Stimulated activated CD4-positive, alpha-beta T cell treated with anti-CD3 and anti-CD28 coated beads, Interleukin-4, amount 100 ng/mL, for 24 hours (primary cell): Measurements from ENCODE around the gene REXO4.
"Not testable (repeated sequence)": the region's sequence is repeated elsewhere in the genome, so short reads cannot be mapped to it uniquely, and the experiment has no call there.

Experiments
- DNase-seq: peaks from one replicate; pipeline ENCODE4 v3.0.0-alpha.2; 2020

Gene REXO4

GRCh38 chr9:133386338-133386737 lies 31.5 kb downstream of the REXO4 start:
- no peak for DNase-seq

DNA sequence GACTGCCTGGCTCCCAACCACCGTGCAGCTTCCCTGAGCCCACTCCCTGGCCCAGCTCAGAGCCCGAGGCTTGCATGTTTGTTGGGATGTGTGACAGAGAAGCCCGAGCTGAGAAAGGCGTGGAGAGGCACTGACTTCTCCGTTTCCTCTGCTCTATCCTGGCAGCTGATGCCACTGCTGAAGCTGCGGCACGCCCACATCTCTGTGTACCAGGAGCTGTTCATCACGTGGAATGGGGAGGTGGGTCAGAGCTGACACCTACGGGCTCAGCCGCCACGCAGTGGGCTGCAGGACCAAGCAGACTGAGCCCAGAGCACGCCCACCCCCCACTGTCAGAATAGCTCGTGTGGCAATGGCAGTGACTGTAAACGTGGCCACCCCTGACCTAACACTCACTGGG lies 32.4 kb downstream of the REXO4 start:
- no peak for DNase-seq

DNA sequence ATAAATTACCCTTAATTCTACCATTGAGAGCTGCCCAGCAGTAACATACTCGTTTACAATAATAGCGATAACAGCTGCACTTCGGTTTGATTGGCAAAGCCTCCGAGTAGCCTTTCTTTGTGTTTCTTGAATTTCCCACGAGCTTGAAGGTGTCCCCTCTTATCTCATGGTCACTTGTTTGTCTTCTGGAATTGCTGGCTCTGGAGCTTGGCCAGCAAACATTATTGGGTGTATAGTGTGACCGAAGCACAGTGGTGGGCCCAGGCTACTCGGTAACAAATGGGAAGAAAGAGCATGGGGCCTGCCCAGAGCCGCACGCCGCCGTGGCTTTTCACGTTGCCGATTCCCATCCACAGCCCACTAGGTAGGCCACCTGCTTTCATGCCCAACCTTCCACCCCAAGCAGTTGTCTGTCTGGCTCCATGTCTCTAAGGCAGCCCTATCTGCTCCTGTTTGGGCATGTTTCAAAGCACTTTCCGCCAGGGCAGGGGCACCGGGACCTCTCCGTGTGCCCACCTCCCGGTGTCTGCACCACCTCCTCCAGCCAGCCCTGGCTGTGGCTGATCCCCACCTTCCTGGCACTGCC lies 33.0 kb downstream of the REXO4 start:
- DNase-seq, result no peak

- DNase-seq, result no peak
These were observed 34.4 kb downstream of the REXO4 start for GRCh38 chr9:133383438-133383837.

DNA sequence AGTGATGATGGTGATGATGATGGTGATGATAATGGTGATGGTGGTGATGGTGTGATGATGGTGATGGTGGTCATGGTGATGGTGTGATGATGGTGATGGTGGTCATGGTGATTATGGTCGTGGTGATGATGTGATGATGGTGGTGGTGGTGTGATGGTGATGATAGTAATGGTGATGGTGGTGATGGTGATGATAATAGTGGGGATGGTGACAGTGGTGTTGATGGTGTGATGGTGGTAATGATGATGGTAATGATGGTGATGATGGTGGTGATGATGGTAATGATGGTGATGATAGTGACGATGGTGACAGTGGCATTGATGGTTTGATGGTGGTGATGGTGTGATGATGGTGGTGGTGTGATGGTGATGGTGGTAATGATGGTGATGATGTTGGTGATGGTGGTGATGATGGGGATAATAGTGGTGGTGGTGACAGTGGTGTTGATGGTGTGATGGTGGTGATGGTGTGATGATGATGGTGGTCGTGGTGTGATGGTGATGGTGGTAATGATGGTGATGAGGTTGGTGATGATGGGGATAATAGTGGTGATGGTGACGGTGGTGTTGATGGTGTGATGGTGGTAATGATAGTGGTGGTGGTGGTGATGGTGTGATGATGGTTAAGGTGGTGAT lies 35.2 kb downstream of the REXO4 start:
- no peak for DNase-seq

GRCh38 chr9:133380734-133381133 lies 37.1 kb downstream of the REXO4 start:
- no peak for DNase-seq

- no peak for DNase-seq
These were observed 38.4 kb downstream of the REXO4 start for GRCh38 chr9:133379153-133380086.

- DNase-seq, result no peak
These were observed 39.3 kb downstream of the REXO4 start for GRCh38 chr9:133378408-133378962.

DNA sequence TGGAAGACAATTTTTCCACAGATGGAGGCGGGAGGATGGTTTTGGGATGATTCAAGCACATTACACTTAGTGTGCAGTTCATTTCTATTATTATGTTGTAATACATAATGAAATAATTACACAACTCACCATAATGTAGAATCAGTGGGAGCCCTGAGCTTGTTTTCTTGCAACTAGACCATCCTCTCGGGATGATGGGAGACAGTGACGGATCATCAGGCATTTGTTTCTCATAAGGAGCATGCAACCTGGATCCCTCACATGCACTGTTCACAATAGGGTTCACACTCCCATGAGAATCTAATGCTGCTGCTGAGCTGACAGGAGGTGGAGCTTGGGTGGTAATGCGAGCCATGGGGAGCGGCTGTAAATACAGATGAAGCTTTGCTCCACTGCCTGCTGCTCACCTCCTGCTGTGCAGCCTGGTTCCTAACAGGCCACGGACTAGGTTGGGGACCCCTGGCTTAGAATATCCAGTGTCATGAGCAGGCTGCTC lies 40.0 kb downstream of the REXO4 start:
- DNase-seq, result no peak

- DNase-seq, result not testable (repeated sequence)
These were observed 40.5 kb downstream of the REXO4 start for GRCh38 chr9:133377280-133377679.

DNA sequence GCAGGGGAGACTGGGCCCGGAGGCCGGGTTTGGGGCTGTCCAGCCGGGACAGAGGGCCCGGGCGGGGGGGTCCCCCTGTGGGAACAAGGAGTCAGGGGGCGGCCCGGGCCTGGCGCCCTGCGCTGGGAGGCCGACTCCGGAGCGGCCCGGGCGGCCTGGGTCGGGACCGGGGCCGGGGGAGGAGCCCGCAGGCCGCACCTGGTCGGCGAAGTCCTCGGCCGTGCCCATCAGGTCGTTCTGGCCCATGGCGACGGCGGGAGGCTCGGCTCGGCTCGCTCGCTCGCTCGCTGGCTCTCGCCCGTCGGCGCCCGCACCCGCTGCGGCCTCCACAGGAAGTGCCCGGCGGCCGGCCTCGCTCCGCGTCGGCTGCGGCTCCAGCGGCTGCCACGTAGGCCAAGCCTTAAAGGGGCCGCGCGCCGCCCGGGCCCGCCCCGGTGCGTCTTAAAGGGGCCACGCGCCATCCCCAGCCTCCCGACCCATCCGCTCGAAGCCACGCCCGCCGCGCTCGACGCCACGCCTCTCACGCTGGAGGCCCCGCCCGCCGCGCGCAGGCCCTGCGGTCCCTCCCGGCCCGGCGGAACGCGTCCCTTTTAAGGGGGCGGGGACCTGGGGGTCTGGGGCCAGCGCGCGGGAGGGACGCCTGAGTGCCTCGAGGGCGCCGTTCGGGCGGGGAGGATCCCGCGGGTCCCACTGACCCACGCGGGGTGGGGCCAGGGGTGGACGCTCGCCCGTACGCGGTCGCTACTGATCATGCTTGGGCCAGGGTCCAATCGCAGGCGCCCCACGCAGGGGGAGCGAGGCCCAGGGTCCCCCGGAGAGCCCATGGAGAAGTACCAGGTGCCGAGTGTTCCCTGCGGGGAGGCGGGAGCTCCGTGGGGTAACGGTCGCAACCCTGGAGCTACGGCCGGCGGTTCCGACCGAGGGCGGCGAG lies 41.8 kb downstream of the REXO4 start, which contains the start of the genes STKLD1 and SURF4:
STKLD1 (plus strand) TSS at position 643 of the 931 bp plus-strand sequence; CDS start at position 751, 108 bp downstream.
SURF4 (minus strand) TSS at position 337 of the 931 bp plus-strand sequence; CDS start at position 246, 91 bp downstream.
- peak; percentile 94 for DNase-seq

DNA sequence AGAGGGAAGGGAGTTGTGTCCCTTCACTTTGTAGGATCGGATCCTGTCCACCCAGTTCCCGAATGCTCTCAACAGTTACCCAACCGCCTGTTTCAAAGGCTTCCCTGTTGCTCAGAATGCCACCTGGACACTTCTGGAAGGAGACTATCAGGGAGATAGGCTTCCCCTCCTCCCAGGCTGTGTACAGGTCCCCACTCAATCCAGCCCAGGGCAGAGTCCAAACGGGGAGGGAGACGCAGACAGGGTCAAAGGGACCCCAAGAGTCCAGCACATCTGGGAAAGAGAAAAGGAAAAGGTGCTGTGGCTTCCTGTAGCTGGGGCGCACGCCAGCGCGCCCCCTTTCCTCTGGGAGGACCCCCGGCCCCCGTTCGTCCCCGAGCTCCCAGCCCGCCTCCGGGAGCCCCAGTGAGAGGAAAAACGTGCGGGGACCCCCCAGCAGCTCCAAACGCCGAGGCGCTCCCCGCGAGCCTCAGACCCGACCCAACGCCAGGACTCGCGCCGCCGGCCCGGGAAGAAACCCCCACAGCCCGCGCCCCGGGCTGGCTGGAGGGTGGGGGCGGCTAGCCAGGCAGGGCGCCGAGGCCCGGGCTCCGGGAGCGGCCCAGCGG lies 42.6 kb downstream of the REXO4 start:
- DNase-seq, result peak; percentile 17

DNA sequence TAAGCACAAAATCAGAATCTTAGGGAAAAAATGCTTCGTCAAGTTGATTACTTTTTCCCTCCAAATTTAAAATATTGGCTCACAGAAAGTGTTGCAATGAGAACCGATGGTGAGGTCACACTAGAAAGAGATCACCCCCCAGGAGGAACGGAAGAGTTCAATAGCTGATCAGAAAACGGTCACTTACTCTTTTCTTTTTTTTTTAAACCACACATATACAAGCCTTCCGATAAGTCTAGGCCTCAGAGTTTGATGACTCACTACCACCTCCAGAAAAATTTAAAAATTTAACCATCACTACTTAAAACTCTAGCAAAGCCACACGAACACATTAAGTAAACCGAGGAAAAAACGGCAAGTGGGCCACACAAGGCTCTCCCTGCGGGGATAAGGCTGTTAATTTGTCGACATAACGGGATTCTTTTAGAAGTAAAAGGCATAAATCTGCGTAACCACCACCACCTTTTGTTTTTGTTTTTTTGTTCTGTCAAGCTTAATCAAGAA lies 43.1 kb downstream of the REXO4 start:
- peak; percentile 21 for DNase-seq

DNA sequence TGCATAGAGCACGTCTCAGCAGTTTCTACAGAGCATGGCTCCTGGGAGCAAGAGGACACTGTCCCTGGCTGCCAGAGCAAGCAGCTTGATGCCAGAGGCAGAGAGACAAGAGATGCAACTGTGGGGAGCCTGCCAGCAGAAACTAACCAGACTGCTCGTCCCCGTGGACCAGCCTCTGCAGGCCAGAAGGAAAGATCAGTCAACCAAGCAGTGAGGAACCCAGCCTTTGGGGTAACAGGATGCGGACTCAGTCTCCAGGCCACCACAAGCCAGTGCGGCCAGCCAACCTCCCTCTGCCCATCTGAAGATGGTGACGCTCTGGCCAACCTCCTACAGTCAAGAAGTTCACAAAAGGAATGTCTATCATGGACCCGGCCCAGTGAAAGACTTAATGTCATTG lies 45.7 kb downstream of the REXO4 start:
- DNase-seq, result no peak

DNA sequence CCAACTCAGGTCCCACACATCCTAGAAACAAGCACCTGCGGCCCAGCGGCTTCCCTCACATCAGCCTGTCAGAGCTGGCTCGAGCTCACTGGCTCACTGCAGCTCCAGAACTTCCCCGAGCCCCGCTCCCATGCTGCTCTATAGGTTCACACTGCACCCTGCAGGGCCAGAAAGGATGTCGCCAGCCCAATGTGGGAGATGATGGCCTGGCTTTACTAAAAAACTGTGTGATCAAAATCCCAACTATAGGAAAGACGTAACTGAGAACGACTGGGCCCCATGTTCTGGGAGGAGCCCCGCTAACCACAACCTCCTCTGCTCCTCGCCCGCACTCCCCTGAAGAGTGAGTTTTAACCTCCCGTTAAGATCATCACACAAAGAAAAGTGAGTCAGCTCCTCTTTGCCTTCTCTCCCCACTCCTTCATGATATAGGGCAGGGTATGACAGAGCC lies 46.5 kb downstream of the REXO4 start:
- DNase-seq, result peak; percentile 87

DNA sequence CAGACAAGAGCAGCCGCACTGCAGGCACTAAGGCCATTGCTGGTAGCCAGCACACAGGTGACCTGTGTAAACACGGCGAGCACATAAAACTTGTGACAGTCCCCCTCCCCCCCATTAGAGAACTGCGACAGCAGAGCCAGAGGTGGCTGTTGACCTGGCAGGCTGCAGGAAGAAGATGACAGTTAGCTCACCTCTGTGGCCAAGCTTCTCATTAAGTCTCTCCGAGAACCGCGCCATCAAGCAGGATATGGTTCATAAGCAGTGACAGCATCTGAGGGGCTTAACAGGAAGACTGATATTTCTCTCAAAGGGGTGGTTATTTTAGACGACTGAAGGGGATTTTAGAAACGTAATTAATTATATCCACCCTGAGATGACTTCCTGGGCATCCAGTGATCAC lies 47.1 kb downstream of the REXO4 start:
- DNase-seq, result peak; percentile 36

DNA sequence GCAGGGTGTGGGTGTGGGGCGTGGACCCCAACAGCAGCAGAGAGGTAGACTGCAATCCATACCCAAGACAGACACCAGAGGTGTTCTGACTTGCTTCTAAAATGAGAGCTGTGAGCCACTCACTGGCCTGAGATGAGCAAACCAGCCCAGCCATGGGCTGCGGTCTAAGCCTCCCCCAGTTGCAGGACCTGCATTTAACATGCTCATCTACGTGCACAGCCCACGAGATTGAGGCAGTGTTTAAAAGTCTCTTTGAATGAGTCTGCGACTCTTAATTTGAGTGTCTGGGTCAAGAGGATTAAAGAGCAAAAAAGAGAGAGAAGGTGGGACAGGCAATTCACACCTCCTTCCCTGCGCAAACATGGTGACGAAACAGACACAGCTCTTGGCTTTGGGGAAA lies 47.9 kb downstream of the REXO4 start:
- peak; percentile 51 for DNase-seq

DNA sequence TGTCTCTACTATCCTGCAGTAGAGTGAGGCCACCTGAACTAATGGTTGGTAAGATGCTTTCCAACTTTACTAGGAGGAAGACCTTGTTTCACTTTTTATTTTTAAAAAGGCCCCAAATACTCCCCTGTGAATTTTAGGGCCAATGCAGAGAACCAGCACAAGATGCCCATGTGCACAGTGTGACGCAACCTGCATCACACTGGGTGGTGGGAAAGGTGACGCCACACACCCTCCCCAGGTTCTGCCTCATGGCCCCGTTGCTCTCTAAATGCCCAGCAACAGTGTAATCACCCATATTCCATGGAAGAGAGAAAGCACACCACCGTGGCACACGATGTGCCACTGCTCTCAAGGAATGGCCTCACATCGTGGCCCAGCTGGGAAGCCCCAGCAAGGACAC lies 48.4 kb downstream of the REXO4 start:
- no peak for DNase-seq

- no peak for DNase-seq
These were observed 49.4 kb downstream of the REXO4 start for GRCh38 chr9:133368249-133368881.

- no peak for DNase-seq
These were observed 50.0 kb downstream of the REXO4 start for GRCh38 chr9:133367778-133368177.

DNA sequence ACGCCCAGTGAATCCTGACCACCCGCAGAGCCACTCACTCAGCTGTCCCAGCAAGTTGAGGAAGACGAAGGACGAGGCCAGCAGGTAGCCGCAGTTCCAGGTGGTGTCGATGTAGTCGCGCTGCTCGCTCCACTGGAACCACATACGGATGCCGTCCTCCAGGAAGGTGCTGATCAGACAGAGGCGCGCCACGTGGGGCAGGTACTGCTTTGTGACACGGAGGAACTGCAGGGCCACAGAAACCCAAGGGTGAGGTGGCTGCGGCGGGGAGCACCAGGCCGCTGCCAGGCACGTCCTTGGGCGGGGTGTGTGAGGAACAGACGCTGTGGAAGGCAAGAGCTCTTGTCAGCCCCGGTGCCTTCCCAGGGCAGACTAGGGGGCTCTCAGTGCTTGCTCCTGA lies 50.6 kb downstream of the REXO4 start:
- no peak for DNase-seq
